SK-N-SH treated with all-trans-retinoic acid at 6 μM for 48 hours (cell line): ENCODE results near the gene IGFL2.
A peak's percentile ranks its signal among the peaks of the same experiment; 100 is the strongest.

Experiments
- ATAC-seq: fragments of 200-7000 bp; cut with Tn5 transposase; 3 replicates; pipeline ENCODE4 v1.9.1; 2020; ENCODE audit warnings: mild to moderate bottlenecking, moderate library complexity
- ARNTL ChIP-seq: fragments of 450-650 bp; formaldehyde crosslinking; IDR thresholded peaks from 2 replicates; pipeline ENCODE4 v1.5.0; 2020; ENCODE audit warnings: low read depth, mild to moderate bottlenecking, moderate library complexity, borderline replicate concordance
- GLIS3 ChIP-seq: fragments of 250-450 bp; sonication (Bioruptor Pico); IDR thresholded peaks from 2 replicates; pipeline ENCODE4 v1.5.0; 2020; ENCODE audit warnings: mild to moderate bottlenecking, moderate library complexity
- ISL1 ChIP-seq: fragments of 250-450 bp; sonication (Bioruptor Pico); IDR thresholded peaks from 2 replicates; pipeline ENCODE4 v2.1.2; 2022; ENCODE audit warnings: mild to moderate bottlenecking, moderate library complexity
- PPARA ChIP-seq: fragments of 250-450 bp; sonication (Bioruptor Pico); IDR thresholded peaks from 2 replicates; pipeline ENCODE4 v1.5.0; 2020; ENCODE audit warnings: mild to moderate bottlenecking, borderline replicate concordance
- RARB ChIP-seq: fragments of 250-450 bp; sonication (Bioruptor Pico); IDR thresholded peaks from 2 replicates; pipeline ENCODE4 v1.8.0; 2021; ENCODE audit warnings: mild to moderate bottlenecking, moderate library complexity
- SNAI2 ChIP-seq: fragments of 250-450 bp; sonication (Bioruptor Pico); IDR thresholded peaks from 2 replicates; pipeline ENCODE4 v1.5.0; 2020; ENCODE audit warnings: mild to moderate bottlenecking, moderate library complexity
- TOX ChIP-seq: fragments of 250-450 bp; sonication (Bioruptor Pico); IDR thresholded peaks from 2 replicates; pipeline ENCODE4 v1.8.0; 2021; ENCODE audit warnings: mild to moderate bottlenecking, moderate library complexity, borderline replicate concordance
- ZC3H10 ChIP-seq: fragments of 250-450 bp; sonication (Bioruptor Pico); IDR thresholded peaks from 2 replicates; pipeline ENCODE4 v1.5.1; 2021; ENCODE audit warnings: mild to moderate bottlenecking, moderate library complexity
- ZFP3 ChIP-seq: fragments of 250-450 bp; sonication (Bioruptor Pico); IDR thresholded peaks from 2 replicates; pipeline ENCODE4 v1.5.0; 2020; ENCODE audit warnings: mild to moderate bottlenecking, moderate library complexity
- ZFP30 ChIP-seq: fragments of 450-650 bp; formaldehyde crosslinking; IDR thresholded peaks from 2 replicates; pipeline ENCODE4 v1.5.0; 2022; ENCODE audit warnings: mild to moderate bottlenecking, moderate library complexity
- ZNF565 ChIP-seq: fragments of 450-650 bp; formaldehyde crosslinking; conservative IDR thresholded peaks from 2 replicates; pipeline ENCODE4 v1.5.0; 2020; ENCODE audit warnings: low read depth, mild to moderate bottlenecking, moderate library complexity
- ZNF70 ChIP-seq: fragments of 450-650 bp; formaldehyde crosslinking; IDR thresholded peaks from 2 replicates; pipeline ENCODE4 v1.5.0; 2020; ENCODE audit warnings: mild to moderate bottlenecking, moderate library complexity
- ZNF8 ChIP-seq: fragments of 450-650 bp; formaldehyde crosslinking; IDR thresholded peaks from 2 replicates; pipeline ENCODE4 v1.5.0; 2020; ENCODE audit warnings: mild to moderate bottlenecking, moderate library complexity
- TF ChIP-seq, protein P1 (sequence below): fragments of 250-450 bp; sonication (Bioruptor Pico); IDR thresholded peaks from 2 replicates; pipeline ENCODE4 v1.5.0; 2020; ENCODE audit warnings: mild to moderate bottlenecking, moderate library complexity
- TF ChIP-seq, protein P2 (sequence below): fragments of 250-450 bp; sonication (Bioruptor Pico); IDR thresholded peaks from 2 replicates; pipeline ENCODE4 v1.5.1; 2021; ENCODE audit warnings: mild to moderate bottlenecking, moderate library complexity
- TF ChIP-seq, protein P3 (sequence below): fragments of 250-450 bp; sonication (Bioruptor Pico); IDR thresholded peaks from 2 replicates; pipeline ENCODE4 v1.8.0; 2021; ENCODE audit warnings: low read depth, mild to moderate bottlenecking, moderate library complexity, borderline replicate concordance
- TF ChIP-seq, protein P4 (sequence below): fragments of 250-450 bp; sonication (Bioruptor Pico); IDR thresholded peaks from 2 replicates; pipeline ENCODE4 v1.8.0; 2020; ENCODE audit warnings: mild to moderate bottlenecking, moderate library complexity, borderline replicate concordance
- TF ChIP-seq, protein P5 (sequence below): fragments of 250-450 bp; sonication (Bioruptor Pico); IDR thresholded peaks from 2 replicates; pipeline ENCODE4 v1.5.1; 2020; ENCODE audit warnings: low read depth, mild to moderate bottlenecking, moderate library complexity

Gene IGFL2

DNA sequence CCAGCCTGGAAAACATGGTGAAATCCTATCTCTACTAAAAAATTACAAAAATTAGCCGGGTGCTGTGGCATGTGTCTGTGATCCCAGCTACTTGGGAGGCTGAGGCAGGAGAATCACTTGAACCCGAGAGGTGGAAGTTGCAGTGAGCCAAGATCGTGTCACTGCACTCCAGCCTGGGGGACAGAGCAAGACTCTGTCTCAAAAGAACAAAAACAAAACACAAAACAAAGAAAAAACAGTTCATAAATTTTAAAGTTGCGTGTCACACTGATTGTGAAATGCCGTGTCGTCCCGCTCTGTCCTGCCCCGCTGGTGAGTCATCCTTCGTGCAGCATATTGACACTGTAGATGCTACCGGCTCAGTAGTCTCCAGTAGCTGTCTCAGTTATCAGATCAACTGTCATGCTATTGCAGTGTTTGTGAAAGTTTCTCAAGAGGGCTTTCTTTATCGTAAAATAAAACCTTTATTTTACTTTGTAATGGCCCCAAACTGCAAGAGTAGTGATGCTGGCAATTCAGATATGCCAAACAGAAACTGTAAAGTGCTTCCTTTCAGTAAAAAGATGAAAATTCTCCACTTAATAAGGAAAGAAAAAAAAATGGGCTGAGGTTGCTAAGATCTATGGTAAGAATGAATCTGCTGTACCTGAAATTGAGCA, 45.1 kb downstream of the IGFL2 start:
- no peak for TF ChIP-seq RARB (CRISPR knock-in tag)
- TF ChIP-seq ZNF565 (CRISPR knock-in tag) = no peak
- TF ChIP-seq PPARA (CRISPR knock-in tag) = no peak
- TF ChIP-seq, protein P1, sequence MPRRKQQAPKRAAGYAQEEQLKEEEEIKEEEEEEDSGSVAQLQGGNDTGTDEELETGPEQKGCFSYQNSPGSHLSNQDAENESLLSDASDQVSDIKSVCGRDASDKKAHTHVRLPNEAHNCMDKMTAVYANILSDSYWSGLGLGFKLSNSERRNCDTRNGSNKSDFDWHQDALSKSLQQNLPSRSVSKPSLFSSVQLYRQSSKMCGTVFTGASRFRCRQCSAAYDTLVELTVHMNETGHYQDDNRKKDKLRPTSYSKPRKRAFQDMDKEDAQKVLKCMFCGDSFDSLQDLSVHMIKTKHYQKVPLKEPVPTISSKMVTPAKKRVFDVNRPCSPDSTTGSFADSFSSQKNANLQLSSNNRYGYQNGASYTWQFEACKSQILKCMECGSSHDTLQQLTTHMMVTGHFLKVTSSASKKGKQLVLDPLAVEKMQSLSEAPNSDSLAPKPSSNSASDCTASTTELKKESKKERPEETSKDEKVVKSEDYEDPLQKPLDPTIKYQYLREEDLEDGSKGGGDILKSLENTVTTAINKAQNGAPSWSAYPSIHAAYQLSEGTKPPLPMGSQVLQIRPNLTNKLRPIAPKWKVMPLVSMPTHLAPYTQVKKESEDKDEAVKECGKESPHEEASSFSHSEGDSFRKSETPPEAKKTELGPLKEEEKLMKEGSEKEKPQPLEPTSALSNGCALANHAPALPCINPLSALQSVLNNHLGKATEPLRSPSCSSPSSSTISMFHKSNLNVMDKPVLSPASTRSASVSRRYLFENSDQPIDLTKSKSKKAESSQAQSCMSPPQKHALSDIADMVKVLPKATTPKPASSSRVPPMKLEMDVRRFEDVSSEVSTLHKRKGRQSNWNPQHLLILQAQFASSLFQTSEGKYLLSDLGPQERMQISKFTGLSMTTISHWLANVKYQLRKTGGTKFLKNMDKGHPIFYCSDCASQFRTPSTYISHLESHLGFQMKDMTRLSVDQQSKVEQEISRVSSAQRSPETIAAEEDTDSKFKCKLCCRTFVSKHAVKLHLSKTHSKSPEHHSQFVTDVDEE (CRISPR knock-in tag) = no peak
- TF ChIP-seq GLIS3 = no peak
- no peak for TF ChIP-seq ZC3H10
- TF ChIP-seq ZNF8 (CRISPR knock-in tag) = no peak
- TF ChIP-seq, protein P2, sequence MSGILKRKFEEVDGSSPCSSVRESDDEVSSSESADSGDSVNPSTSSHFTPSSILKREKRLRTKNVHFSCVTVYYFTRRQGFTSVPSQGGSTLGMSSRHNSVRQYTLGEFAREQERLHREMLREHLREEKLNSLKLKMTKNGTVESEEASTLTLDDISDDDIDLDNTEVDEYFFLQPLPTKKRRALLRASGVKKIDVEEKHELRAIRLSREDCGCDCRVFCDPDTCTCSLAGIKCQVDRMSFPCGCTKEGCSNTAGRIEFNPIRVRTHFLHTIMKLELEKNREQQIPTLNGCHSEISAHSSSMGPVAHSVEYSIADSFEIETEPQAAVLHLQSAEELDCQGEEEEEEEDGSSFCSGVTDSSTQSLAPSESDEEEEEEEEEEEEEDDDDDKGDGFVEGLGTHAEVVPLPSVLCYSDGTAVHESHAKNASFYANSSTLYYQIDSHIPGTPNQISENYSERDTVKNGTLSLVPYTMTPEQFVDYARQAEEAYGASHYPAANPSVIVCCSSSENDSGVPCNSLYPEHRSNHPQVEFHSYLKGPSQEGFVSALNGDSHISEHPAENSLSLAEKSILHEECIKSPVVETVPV (CRISPR knock-in tag) = no peak
- no peak for TF ChIP-seq ZFP3 (CRISPR knock-in tag)
- TF ChIP-seq TOX (CRISPR knock-in tag) = no peak
- no peak for TF ChIP-seq SNAI2 (CRISPR knock-in tag)
- TF ChIP-seq, protein P3, sequence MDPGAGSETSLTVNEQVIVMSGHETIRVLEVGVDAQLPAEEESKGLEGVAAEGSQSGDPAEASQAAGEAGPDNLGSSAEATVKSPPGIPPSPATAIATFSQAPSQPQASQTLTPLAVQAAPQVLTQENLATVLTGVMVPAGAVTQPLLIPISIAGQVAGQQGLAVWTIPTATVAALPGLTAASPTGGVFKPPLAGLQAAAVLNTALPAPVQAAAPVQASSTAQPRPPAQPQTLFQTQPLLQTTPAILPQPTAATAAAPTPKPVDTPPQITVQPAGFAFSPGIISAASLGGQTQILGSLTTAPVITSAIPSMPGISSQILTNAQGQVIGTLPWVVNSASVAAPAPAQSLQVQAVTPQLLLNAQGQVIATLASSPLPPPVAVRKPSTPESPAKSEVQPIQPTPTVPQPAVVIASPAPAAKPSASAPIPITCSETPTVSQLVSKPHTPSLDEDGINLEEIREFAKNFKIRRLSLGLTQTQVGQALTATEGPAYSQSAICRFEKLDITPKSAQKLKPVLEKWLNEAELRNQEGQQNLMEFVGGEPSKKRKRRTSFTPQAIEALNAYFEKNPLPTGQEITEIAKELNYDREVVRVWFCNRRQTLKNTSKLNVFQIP (CRISPR knock-in tag) = no peak
- no peak for TF ChIP-seq ARNTL (CRISPR knock-in tag)
- TF ChIP-seq ZFP30 (CRISPR knock-in tag) = no peak

DNA sequence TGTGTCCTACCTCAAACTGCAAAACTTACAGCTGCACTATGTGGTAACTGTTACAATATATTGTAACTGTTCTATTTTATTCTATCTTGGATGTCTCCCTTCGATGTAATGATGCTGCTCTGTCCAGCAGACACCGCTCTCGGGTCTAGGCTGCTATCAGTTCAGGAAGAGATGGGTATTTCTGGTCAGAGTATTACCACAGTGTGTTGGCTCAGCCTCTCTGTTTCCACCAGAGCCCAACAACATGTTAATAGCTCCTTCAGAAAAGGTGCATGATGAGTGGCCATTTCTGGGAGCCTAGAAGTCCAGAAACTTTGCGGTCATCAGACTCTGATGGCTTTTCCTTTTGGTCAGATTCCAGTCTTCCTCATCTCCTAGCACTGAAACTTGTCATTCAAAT, 45.6 kb downstream of the IGFL2 start:
- no peak; the same call in 2 of the 3 replicates for ATAC-seq
- TF ChIP-seq RARB (CRISPR knock-in tag) (no peak), ARNTL (CRISPR knock-in tag) (no peak), TOX (CRISPR knock-in tag) (no peak), ZNF70 (no peak), ZC3H10 (no peak), ZNF8 (CRISPR knock-in tag) (no peak), ZFP30 (CRISPR knock-in tag) (no peak), ISL1 (CRISPR knock-in tag) (no peak), ZFP3 (CRISPR knock-in tag) (no peak), ZNF565 (CRISPR knock-in tag) (no peak)
- TF ChIP-seq, protein P2 (CRISPR knock-in tag) = no peak
- TF ChIP-seq, protein P1 (CRISPR knock-in tag) = no peak
- TF ChIP-seq, protein P4, sequence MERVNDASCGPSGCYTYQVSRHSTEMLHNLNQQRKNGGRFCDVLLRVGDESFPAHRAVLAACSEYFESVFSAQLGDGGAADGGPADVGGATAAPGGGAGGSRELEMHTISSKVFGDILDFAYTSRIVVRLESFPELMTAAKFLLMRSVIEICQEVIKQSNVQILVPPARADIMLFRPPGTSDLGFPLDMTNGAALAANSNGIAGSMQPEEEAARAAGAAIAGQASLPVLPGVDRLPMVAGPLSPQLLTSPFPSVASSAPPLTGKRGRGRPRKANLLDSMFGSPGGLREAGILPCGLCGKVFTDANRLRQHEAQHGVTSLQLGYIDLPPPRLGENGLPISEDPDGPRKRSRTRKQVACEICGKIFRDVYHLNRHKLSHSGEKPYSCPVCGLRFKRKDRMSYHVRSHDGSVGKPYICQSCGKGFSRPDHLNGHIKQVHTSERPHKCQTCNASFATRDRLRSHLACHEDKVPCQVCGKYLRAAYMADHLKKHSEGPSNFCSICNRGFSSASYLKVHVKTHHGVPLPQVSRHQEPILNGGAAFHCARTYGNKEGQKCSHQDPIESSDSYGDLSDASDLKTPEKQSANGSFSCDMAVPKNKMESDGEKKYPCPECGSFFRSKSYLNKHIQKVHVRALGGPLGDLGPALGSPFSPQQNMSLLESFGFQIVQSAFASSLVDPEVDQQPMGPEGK (CRISPR knock-in tag) = no peak
- TF ChIP-seq, protein P5, sequence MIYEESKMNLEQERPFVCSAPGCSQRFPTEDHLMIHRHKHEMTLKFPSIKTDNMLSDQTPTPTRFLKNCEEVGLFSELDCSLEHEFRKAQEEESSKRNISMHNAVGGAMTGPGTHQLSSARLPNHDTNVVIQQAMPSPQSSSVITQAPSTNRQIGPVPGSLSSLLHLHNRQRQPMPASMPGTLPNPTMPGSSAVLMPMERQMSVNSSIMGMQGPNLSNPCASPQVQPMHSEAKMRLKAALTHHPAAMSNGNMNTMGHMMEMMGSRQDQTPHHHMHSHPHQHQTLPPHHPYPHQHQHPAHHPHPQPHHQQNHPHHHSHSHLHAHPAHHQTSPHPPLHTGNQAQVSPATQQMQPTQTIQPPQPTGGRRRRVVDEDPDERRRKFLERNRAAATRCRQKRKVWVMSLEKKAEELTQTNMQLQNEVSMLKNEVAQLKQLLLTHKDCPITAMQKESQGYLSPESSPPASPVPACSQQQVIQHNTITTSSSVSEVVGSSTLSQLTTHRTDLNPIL (CRISPR knock-in tag) = no peak

More for the DNA sequence above, 45.1 kb downstream of the IGFL2 start:
- ATAC-seq = peak; percentile 63
